Gastrocnemius medialis (tissue), 4 donors: Measurements from ENCODE around the gene PDE3B. TPM values are rescaled to one million over a fixed set of nuclear protein-coding genes. Genes with fewer than 3 reads are reported as not detected.

Source experiments
- ATAC-seq, 2 donors: fragments of 150-250 bp; one replicate each; pipeline ENCODE4 v1.9.1; 2016
- DNase-seq, 2 donors: peaks; one replicate each; pipeline ENCODE4 v3.0.0-alpha.2; 2019
- H3K27ac ChIP-seq, 4 donors: fragments of 200-600 bp; sonication (generic); 1 replicate in 1 of 4; 2 replicates in 3 of 4; pipeline ENCODE4 v1.5.1; 2016 to 2018; ENCODE audit warnings: mild to moderate bottlenecking in 2 of 4, moderate library complexity in 1 of 4
- H3K27me3 ChIP-seq, 3 donors: fragments of 200-600 bp; sonication (generic) in 2 of 3; 1 replicate in 1 of 3; 2 replicates in 2 of 3; pipeline versions ENCODE4 v1.5.1 to v1.6.0; 2016 to 2019; ENCODE audit warnings: mild to moderate bottlenecking in 1 of 3, moderate library complexity in 1 of 3
- H3K36me3 ChIP-seq, 2 donors: fragments of 200-600 bp; sonication (generic) in 1 of 2; one replicate each; pipeline ENCODE4 v1.5.1; 2017 to 2018
- H3K4me1 ChIP-seq, 2 donors: fragments of 200-600 bp; sonication (generic) in 1 of 2; one replicate each; pipeline ENCODE4 v1.5.1; 2016 to 2017; ENCODE audit warnings: mild to moderate bottlenecking in 2 of 2
- H3K4me3 ChIP-seq, 4 donors: fragments of 200-600 bp; sonication (generic) in 3 of 4; 1 replicate in 1 of 4; 2 replicates in 3 of 4; pipeline ENCODE4 v1.5.1; 2016 to 2019; ENCODE audit warnings: mild to moderate bottlenecking in 2 of 4
- H3K9me3 ChIP-seq, 3 donors: fragments of 200-600 bp; sonication (generic) in 2 of 3; 1 replicate in 1 of 3; 2 replicates in 2 of 3; pipeline ENCODE4 v1.5.1; 2016 to 2019
- CTCF ChIP-seq, 5 experiments: fragments of 450-650 bp in 3 of 5; fragments of 200-600 bp in 2 of 5; sonication (generic) in 2 of 5; IDR thresholded peaks in 4 of 5; conservative IDR thresholded peaks in 1 of 5; 1 replicate in 4 of 5; 2 replicates in 1 of 5; pipeline ENCODE4 v1.5.1; 2016 to 2019; ENCODE audit warnings: antibody characterized with exemption in 5 of 5, mild to moderate bottlenecking in 3 of 5, moderate library complexity in 3 of 5
- POLR2A ChIP-seq, 2 donors: fragments of 450-650 bp; IDR thresholded peaks; one replicate each; pipeline ENCODE4 v1.6.1; 2017; ENCODE audit warnings: antibody characterized with exemption in 2 of 2, mild to moderate bottlenecking in 2 of 2, moderate library complexity in 2 of 2
- in situ Hi-C, 4 donors: fragments of 200-750 bp; cut with MboI; loops; one replicate each; pipeline versions ENCODE4 v1.15.0 to v1.8.0; 2017; ENCODE audit warnings: low sequenced_read_pairs in 4 of 4
- intact Hi-C: fragments of 100-400 bp; cut with DNase I; formaldehyde crosslinking; loops from one replicate; pipeline ENCODE4 v1.15.1; 2023; ENCODE audit warnings: low total_unique reads
- total RNA-seq, 4 donors: library from RNA; depleted of rRNA; stranded (reverse); fragments of >200 nt; gene quantifications; one replicate each; pipeline versions ENCODE4 v1.1.0 to v1.2.3, GENCODE V29; 2016

PDE3B gene
- total RNA-seq, 4 donors from 2014 or later, result 0.39 to 1.1 (median 0.76) TPM

- TF ChIP-seq POLR2A (IDR thresholded peaks at IDR 0.05) (no peak), CTCF (IDR thresholded peaks at IDR 0.05 in 4 of 5, conservative IDR thresholded peaks at IDR 0.05 in 1 of 5) (no peak)
- no peaks in the 10 kb centered on the region for H3K27me3 ChIP-seq
- in situ Hi-C loops, result no loop called here
- H3K9me3 ChIP-seq, result no peaks in the 10 kb centered on the region
- DNase-seq (no peak), ATAC-seq (no peak)
- H3K4me3 ChIP-seq, result no peak overlapping the region
- no peaks in the 10 kb centered on the region for H3K4me1 ChIP-seq
- H3K27ac ChIP-seq, result no peak overlapping the region
- intact Hi-C loops, result no loop called here
- no peaks in the 10 kb centered on the region for H3K36me3 ChIP-seq
Observed at GRCh38 chr11:14809466-14809865, 165.9 kb downstream of the PDE3B start.

- in situ Hi-C loops, result no loop called here
- TF ChIP-seq POLR2A (IDR thresholded peaks at IDR 0.05) (no peak), CTCF (IDR thresholded peaks at IDR 0.05 in 4 of 5, conservative IDR thresholded peaks at IDR 0.05 in 1 of 5) (no peak)
- intact Hi-C loops, result no loop called here
- Histone ChIP-seq H3K27ac (no peak overlapping the region), H3K4me3 (no peak overlapping the region), H3K36me3 (no peaks in the 10 kb centered on the region), H3K9me3 (no peaks in the 10 kb centered on the region), H3K4me1 (no peaks in the 10 kb centered on the region), H3K27me3 (no peaks in the 10 kb centered on the region)
- DNase-seq (no peak), ATAC-seq (no peak)
Observed at GRCh38 chr11:14812757-14813156, 169.2 kb downstream of the PDE3B start.

GRCh38 chr11:14813516-14813915 lies 169.9 kb downstream of the PDE3B start:
- Histone ChIP-seq H3K4me3 (no peak overlapping the region), H3K27ac (no peak overlapping the region), H3K36me3 (no peaks in the 10 kb centered on the region), H3K9me3 (no peaks in the 10 kb centered on the region), H3K27me3 (no peaks in the 10 kb centered on the region), H3K4me1 (no peaks in the 10 kb centered on the region)
- intact Hi-C loops (no loop called here), in situ Hi-C loops (no loop called here)
- TF ChIP-seq POLR2A (IDR thresholded peaks at IDR 0.05) (no peak), CTCF (IDR thresholded peaks at IDR 0.05 in 4 of 5, conservative IDR thresholded peaks at IDR 0.05 in 1 of 5) (no peak)
- no peak for ATAC-seq
- no peak for DNase-seq

GRCh38 chr11:14818779-14819178 lies 175.2 kb downstream of the PDE3B start:
- no peak for TF ChIP-seq CTCF (IDR thresholded peaks at IDR 0.05 in 4 of 5, conservative IDR thresholded peaks at IDR 0.05 in 1 of 5)
- TF ChIP-seq POLR2A (IDR thresholded peaks at IDR 0.05), result no peak
- no peaks in the 10 kb centered on the region for H3K4me1 ChIP-seq
- ATAC-seq, result no peak
- H3K36me3 ChIP-seq, result no peaks in the 10 kb centered on the region
- H3K4me3 ChIP-seq, result no peak overlapping the region
- H3K27ac ChIP-seq, result no peak overlapping the region
- in situ Hi-C loops (no loop called here), intact Hi-C loops (no loop called here)
- H3K9me3 ChIP-seq, result no peaks in the 10 kb centered on the region
- no peaks in the 10 kb centered on the region for H3K27me3 ChIP-seq
- DNase-seq, result no peak

- no peak for DNase-seq
- Histone ChIP-seq H3K27me3 (no peaks in the 10 kb centered on the region), H3K27ac (no peak overlapping the region), H3K36me3 (no peaks in the 10 kb centered on the region), H3K4me3 (no peak overlapping the region), H3K4me1 (no peaks in the 10 kb centered on the region), H3K9me3 (no peaks in the 10 kb centered on the region)
- in situ Hi-C loops, result no loop called here
- no peak for ATAC-seq
- intact Hi-C loops, result no loop called here
- no peak for TF ChIP-seq POLR2A (IDR thresholded peaks at IDR 0.05)
- TF ChIP-seq CTCF (IDR thresholded peaks at IDR 0.05 in 4 of 5, conservative IDR thresholded peaks at IDR 0.05 in 1 of 5), result no peak
Observed at GRCh38 chr11:14819596-14819995, 176.0 kb downstream of the PDE3B start.
